ENCODE measurements around the gene FAM174C. TPM values are rescaled to one million over a fixed set of nuclear protein-coding genes. Genes with fewer than 3 reads are reported as not detected.

Gene FAM174C
- total RNA-seq, 1 experiment from 2014 or later: 59.4 TPM

GRCh38 chr19:1240925-1241324 is 34.4 kb upstream of the FAM174C start:
- TF ChIP-seq ELF4 (CRISPR knock-in tag; IDR thresholded peaks at IDR 0.05; ENCODE audit: low read depth): no peak
- peaks cover 22% of the 10 kb centered on the region for H3K4me1 Mint-ChIP-seq
- ATAC-seq (no peak), DNase-seq (ENCODE audit: low spot score) (no peak)
- peaks cover 4% of the 10 kb centered on the region; the same call in 1 of the 2 replicates for H3K27me3 Mint-ChIP-seq (ENCODE audit: low read depth)
- CTCF ChIA-PET: interaction anchor here (0.6 to 9.7 kb wide), 15 partner anchors 16 to 595 kb away, joined by 3 to 648 read pairs (median 4); partner anchors contain the start of genes ARHGAP45, CIRBP and GPX4
- peak overlapping the region; percentile 75 for H3K4me3 Mint-ChIP-seq
- POLR2A ChIA-PET: interaction anchor here (1.7 kb wide), 1 partner anchor 28 kb away, joined by 4 read pairs; no protein-coding TSS in a partner anchor
- H3K36me3 Mint-ChIP-seq: no peaks in the 10 kb centered on the region
- no peaks in the 10 kb centered on the region for H3K9me3 Mint-ChIP-seq
- no peak overlapping the region for H3K27ac Mint-ChIP-seq

DNA sequence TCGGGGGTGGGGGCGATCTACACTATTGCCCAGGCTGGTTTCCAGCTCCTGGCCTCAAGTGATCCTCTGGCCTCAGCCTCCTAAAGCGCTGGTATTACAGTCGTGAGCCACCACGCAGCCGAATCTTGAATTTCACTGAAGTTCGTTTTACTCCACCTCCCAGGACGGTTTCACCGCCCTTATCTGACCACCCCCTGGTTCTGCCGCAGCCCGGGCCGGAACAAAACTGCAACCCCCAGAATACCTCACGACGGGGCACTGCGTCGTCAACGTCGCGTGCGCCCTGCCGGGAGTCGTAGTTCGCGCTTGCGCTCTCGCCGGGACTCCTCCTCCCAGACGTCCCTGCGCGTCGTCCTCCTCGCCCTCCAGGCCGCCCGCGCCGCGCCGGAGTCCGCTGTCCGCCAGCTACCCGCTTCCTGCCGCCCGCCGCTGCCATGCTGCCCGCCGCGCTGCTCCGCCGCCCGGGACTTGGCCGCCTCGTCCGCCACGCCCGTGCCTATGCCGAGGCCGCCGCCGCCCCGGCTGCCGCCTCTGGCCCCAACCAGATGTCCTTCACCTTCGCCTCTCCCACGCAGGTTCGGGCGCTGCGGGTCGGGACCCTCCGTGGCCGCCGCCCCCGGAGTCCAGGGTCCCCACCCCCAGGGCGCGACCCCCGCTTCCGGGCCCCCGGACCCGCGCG is 33.8 kb upstream of the FAM174C start, which contains the start of gene ATP5F1D:
Gene ATP5F1D (plus strand): TSS at position 335 of the 679 bp plus-strand sequence. CDS start 100 bp downstream, at position 435.
- POLR2A ChIA-PET: interaction anchor here (1.7 kb wide), 1 partner anchor 27 kb away, joined by 4 read pairs; no protein-coding TSS in a partner anchor
- DNase-seq (ENCODE audit: low spot score) (peak; percentile 95), ATAC-seq (peak; percentile 43)
- Mint-ChIP-seq H3K9me3 (no peaks in the 10 kb centered on the region), H3K27ac (peak within 1 kb of the TSS; percentile 87), H3K36me3 (no peaks in the 10 kb centered on the region), H3K4me1 (peaks cover 26% of the 10 kb centered on the region), H3K4me3 (peak within 1 kb of the TSS; percentile 86), H3K27me3 (ENCODE audit: low read depth) (peaks cover 4% of the 10 kb centered on the region; the same call in 1 of the 2 replicates)
- CTCF ChIA-PET: interaction anchor here (0.7 to 9.7 kb wide), 11 partner anchors 19 to 177 kb away, joined by 3 to 648 read pairs (median 6); partner anchors contain the start of genes ARHGAP45, CIRBP and GPX4
- TF ChIP-seq USF2 (CRISPR knock-in tag; IDR thresholded peaks at IDR 0.05): peak; percentile 59
- TF ChIP-seq SP1 (CRISPR knock-in tag; conservative IDR thresholded peaks at IDR 0.05): peak; percentile 92
- no peak for TF ChIP-seq ZNF416 (CRISPR knock-in tag; IDR thresholded peaks at IDR 0.05)
- TF ChIP-seq, protein P1, sequence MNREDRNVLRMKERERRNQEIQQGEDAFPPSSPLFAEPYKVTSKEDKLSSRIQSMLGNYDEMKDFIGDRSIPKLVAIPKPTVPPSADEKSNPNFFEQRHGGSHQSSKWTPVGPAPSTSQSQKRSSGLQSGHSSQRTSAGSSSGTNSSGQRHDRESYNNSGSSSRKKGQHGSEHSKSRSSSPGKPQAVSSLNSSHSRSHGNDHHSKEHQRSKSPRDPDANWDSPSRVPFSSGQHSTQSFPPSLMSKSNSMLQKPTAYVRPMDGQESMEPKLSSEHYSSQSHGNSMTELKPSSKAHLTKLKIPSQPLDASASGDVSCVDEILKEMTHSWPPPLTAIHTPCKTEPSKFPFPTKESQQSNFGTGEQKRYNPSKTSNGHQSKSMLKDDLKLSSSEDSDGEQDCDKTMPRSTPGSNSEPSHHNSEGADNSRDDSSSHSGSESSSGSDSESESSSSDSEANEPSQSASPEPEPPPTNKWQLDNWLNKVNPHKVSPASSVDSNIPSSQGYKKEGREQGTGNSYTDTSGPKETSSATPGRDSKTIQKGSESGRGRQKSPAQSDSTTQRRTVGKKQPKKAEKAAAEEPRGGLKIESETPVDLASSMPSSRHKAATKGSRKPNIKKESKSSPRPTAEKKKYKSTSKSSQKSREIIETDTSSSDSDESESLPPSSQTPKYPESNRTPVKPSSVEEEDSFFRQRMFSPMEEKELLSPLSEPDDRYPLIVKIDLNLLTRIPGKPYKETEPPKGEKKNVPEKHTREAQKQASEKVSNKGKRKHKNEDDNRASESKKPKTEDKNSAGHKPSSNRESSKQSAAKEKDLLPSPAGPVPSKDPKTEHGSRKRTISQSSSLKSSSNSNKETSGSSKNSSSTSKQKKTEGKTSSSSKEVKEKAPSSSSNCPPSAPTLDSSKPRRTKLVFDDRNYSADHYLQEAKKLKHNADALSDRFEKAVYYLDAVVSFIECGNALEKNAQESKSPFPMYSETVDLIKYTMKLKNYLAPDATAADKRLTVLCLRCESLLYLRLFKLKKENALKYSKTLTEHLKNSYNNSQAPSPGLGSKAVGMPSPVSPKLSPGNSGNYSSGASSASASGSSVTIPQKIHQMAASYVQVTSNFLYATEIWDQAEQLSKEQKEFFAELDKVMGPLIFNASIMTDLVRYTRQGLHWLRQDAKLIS (CRISPR knock-in tag; IDR thresholded peaks at IDR 0.05; ENCODE audit: borderline replicate concordance): no peak
- peak; percentile 78 for TF ChIP-seq PRDM15 (CRISPR knock-in tag; IDR thresholded peaks at IDR 0.05)
- TF ChIP-seq, protein P2, sequence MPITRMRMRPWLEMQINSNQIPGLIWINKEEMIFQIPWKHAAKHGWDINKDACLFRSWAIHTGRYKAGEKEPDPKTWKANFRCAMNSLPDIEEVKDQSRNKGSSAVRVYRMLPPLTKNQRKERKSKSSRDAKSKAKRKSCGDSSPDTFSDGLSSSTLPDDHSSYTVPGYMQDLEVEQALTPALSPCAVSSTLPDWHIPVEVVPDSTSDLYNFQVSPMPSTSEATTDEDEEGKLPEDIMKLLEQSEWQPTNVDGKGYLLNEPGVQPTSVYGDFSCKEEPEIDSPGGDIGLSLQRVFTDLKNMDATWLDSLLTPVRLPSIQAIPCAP (CRISPR knock-in tag; IDR thresholded peaks at IDR 0.05): no peak
- peak; percentile 73 for TF ChIP-seq GABPB1 (CRISPR knock-in tag; IDR thresholded peaks at IDR 0.05)
- TF ChIP-seq CBFB (CRISPR knock-in tag; IDR thresholded peaks at IDR 0.05; ENCODE audit: low read depth): peak; percentile 79; the same call in 1 of the 2 replicates
- TF ChIP-seq GRHL2 (CRISPR knock-in tag; IDR thresholded peaks at IDR 0.05; ENCODE audit: insufficient replicate concordance, severe bottlenecking): no peak
- no peak for TF ChIP-seq ZNF121 (CRISPR knock-in tag; IDR thresholded peaks at IDR 0.05)
- TF ChIP-seq TEAD4 (CRISPR knock-in tag; IDR thresholded peaks at IDR 0.05): no peak
- TF ChIP-seq FOXP4 (CRISPR knock-in tag; IDR thresholded peaks at IDR 0.05): 0 out of 2 replicates have a peak, but pooled peaks have one; percentile 49
- TF ChIP-seq, protein P3, sequence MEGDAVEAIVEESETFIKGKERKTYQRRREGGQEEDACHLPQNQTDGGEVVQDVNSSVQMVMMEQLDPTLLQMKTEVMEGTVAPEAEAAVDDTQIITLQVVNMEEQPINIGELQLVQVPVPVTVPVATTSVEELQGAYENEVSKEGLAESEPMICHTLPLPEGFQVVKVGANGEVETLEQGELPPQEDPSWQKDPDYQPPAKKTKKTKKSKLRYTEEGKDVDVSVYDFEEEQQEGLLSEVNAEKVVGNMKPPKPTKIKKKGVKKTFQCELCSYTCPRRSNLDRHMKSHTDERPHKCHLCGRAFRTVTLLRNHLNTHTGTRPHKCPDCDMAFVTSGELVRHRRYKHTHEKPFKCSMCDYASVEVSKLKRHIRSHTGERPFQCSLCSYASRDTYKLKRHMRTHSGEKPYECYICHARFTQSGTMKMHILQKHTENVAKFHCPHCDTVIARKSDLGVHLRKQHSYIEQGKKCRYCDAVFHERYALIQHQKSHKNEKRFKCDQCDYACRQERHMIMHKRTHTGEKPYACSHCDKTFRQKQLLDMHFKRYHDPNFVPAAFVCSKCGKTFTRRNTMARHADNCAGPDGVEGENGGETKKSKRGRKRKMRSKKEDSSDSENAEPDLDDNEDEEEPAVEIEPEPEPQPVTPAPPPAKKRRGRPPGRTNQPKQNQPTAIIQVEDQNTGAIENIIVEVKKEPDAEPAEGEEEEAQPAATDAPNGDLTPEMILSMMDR (IDR thresholded peaks at IDR 0.05): no peak
- no peak for TF ChIP-seq MXD4 (CRISPR knock-in tag; IDR thresholded peaks at IDR 0.05; ENCODE audit: borderline replicate concordance)
- no peak for TF ChIP-seq ERG (CRISPR knock-in tag; IDR thresholded peaks at IDR 0.05)
- TF ChIP-seq EMX1 (CRISPR knock-in tag; IDR thresholded peaks at IDR 0.05): no peak
- TF ChIP-seq ETV6 (CRISPR knock-in tag; IDR thresholded peaks at IDR 0.05): peak; percentile 39; the same call in 1 of the 2 replicates
- no peak for TF ChIP-seq ZNF423 (CRISPR knock-in tag; IDR thresholded peaks at IDR 0.05)

All from WTC11 (cell line).